ENCODE data around the gene BRME1.

DNA sequence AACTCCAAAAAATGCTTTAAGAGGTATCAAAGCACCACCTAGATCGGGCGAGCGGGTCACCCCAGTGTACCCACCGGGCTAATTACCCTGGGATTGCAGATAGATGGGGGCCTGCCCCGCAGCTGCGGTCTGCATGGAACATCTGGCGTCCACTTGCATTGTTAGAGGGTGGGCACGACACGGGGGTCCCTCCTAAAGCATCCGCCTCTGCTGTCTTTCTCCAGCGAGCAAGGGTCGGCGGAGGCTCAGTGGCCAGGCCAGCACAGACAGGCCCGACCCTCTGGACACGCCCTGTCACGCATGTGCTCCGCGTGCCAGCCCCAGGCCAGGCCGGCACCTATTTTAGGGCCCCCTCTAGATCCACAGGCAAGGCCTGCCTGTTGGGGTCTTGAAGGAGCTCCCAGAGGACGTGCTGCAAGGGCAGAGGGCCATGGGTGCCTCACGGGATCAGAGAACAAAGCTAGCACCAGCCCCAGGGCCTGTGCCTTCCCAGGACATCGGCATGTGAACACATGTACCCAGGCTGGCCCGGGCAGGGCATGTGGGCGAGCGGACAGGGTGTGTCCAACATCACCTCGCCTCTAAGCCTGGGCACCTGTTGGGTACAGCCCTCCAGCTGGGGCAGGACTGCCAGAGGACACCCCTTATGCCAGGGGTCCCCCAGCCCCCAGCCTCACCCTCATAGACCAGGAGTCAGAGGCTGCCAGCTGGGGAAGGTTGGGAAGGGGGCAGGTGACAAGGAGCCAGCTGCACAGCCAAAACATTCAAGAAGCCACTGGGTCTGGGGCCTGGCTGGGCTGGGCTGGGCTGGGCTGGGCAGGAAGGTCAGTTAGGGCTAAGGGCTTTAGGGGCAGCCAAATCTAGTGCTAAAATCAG is 64.6 kb downstream of the BRME1 start:
- TF ChIP-seq CTCF (conservative IDR thresholded peaks at IDR 0.05; ENCODE audit: low read length) (no peak), EZH2phosphoT487 (IDR thresholded peaks at IDR 0.05; ENCODE audit: borderline replicate concordance) (no peak)

All from Loucy (cell line).